GM12872 (cell line): ENCODE measurements around the gene RAB30.

Experiments
- CTCF ChIP-seq: IDR thresholded peaks from 3 replicates; pipeline ENCODE4 v1.5.1; 2011; ENCODE audit warnings: low read depth, mild to moderate bottlenecking, low read length, moderate library complexity; ENCODE audit not compliant: insufficient read depth

RAB30 gene

GRCh38 chr11:83026229-83026628 lies 45.5 kb downstream of the RAB30 start:
- no peak for TF ChIP-seq CTCF

GRCh38 chr11:83025267-83025704 lies 46.4 kb downstream of the RAB30 start:
- TF ChIP-seq CTCF: no peak

- TF ChIP-seq CTCF: no peak
These were observed 47.3 kb downstream of the RAB30 start for GRCh38 chr11:83024270-83024854.

- TF ChIP-seq CTCF: no peak
These were observed 48.3 kb downstream of the RAB30 start for GRCh38 chr11:83023410-83023809.

- TF ChIP-seq CTCF: no peak
These were observed 49.9 kb downstream of the RAB30 start for GRCh38 chr11:83021780-83022125.

- no peak for TF ChIP-seq CTCF
These were observed 50.5 kb downstream of the RAB30 start for GRCh38 chr11:83020942-83021779.

- TF ChIP-seq CTCF: no peak
These were observed 51.7 kb downstream of the RAB30 start for GRCh38 chr11:83019888-83020579.
